AG04450 (cell line): ENCODE measurements around the gene FLT4. TPM values are rescaled to one million over a fixed set of nuclear protein-coding genes. Genes with fewer than 3 reads are reported as not detected.
A peak's percentile ranks its signal among the peaks of the same experiment; 100 is the strongest.
"Not testable (repeated sequence)": the region's sequence is repeated elsewhere in the genome, so short reads cannot be mapped to it uniquely, and the experiment has no call there.

Experiments
- CTCF ChIA-PET: fragments of 300-600, 350-600 bp; formaldehyde crosslinking; extraction: SDS; loops from one replicate; lab custom pipeline; 2022; ENCODE audit warnings: antibody characterized with exemption, inconsistent platforms; lab: Charles Lee
- POLR2A ChIA-PET: fragments of 350-600 bp; formaldehyde crosslinking; extraction: SDS; loops from one replicate; lab custom pipeline; 2021; ENCODE audit warnings: antibody characterized with exemption, inconsistent platforms; lab: Yijun Ruan, JAX
- DNase-seq: peaks from one replicate; pipeline ENCODE4 v3.0.0-alpha.2; 2011; ENCODE audit warnings: low read depth, low spot score
- H3K27ac ChIP-seq: one replicate; pipeline ENCODE4 v1.5.1; 2012; ENCODE audit warnings: low read depth, low read length, control low read depth
- H3K27me3 ChIP-seq: one replicate; pipeline ENCODE4 v1.6.0; 2012; ENCODE audit warnings: low read length; ENCODE audit not compliant: control insufficient read depth, insufficient read depth
- H3K4me3 ChIP-seq: 2 replicates; pipeline ENCODE4 v1.5.1; 2011; ENCODE audit warnings: mild to moderate bottlenecking, low read depth, low read length, control low read depth
- H3K9me3 ChIP-seq: 2 replicates; pipeline ENCODE4 v1.5.1; 2012; ENCODE audit warnings: low read length; ENCODE audit not compliant: control insufficient read depth, insufficient read depth
- polyA plus RNA-seq: library from polyadenylated mRNA; depleted of rRNA; stranded (reverse); fragments of >200 nt; gene quantifications from 2 replicates; pipeline ENCODE4 v1.2.3, GENCODE V29; 2011
- TF ChIP-seq, protein P1 (sequence below): IDR thresholded peaks from 2 replicates; pipeline ENCODE4 v1.5.1; 2011; ENCODE audit warnings: low read depth, low read length, control low read depth, inconsistent platforms

Gene FLT4
- polyA plus RNA-seq, 1 experiment: not detected

DNA sequence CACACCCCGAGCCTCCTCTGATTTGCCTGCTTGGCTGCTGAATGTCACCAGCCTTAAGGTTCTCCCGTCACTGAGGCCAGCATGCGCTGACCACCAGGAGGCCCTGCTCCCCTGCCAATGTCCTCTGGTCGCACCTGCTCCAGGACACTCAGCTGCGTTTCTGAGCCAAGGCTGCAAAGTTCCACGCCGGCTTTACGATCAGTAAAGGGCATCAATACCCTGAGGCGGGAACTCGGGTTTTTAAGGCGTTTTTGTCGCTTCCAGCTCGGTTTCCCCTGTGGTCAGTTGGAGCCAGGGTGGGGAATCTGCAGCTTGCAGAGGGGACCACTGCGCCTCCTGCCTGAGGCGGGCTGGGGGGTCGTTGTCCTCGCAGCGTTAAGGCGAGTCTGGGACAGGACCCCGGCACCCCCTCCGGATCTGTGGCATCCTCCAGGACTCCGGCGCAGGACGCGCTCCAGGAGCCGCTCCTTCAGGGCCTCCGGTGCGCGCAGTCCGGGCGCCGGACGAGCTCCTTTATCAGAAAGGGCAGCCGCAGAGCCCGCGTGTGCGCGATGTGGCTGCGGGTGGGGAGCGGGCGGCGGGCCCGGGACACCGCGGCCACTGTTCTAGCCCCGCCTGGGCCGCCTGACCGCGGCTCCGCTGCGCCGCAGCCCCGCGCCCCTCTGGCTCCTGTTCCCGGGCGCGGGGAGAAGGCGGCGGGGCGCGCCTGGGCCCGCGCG is 24.1 kb upstream of the FLT4 start:
- TF ChIP-seq, protein P1, sequence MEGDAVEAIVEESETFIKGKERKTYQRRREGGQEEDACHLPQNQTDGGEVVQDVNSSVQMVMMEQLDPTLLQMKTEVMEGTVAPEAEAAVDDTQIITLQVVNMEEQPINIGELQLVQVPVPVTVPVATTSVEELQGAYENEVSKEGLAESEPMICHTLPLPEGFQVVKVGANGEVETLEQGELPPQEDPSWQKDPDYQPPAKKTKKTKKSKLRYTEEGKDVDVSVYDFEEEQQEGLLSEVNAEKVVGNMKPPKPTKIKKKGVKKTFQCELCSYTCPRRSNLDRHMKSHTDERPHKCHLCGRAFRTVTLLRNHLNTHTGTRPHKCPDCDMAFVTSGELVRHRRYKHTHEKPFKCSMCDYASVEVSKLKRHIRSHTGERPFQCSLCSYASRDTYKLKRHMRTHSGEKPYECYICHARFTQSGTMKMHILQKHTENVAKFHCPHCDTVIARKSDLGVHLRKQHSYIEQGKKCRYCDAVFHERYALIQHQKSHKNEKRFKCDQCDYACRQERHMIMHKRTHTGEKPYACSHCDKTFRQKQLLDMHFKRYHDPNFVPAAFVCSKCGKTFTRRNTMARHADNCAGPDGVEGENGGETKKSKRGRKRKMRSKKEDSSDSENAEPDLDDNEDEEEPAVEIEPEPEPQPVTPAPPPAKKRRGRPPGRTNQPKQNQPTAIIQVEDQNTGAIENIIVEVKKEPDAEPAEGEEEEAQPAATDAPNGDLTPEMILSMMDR: no peak
- CTCF ChIA-PET: no interaction called here
- H3K27me3 ChIP-seq: peaks cover 5% of the 10 kb centered on the region
- DNase-seq: no peak
- H3K9me3 ChIP-seq: no peaks in the 10 kb centered on the region; the same call in 1 of the 2 replicates
- POLR2A ChIA-PET: no interaction called here
- H3K4me3 ChIP-seq: no peak overlapping the region
- no peak overlapping the region for H3K27ac ChIP-seq

DNA sequence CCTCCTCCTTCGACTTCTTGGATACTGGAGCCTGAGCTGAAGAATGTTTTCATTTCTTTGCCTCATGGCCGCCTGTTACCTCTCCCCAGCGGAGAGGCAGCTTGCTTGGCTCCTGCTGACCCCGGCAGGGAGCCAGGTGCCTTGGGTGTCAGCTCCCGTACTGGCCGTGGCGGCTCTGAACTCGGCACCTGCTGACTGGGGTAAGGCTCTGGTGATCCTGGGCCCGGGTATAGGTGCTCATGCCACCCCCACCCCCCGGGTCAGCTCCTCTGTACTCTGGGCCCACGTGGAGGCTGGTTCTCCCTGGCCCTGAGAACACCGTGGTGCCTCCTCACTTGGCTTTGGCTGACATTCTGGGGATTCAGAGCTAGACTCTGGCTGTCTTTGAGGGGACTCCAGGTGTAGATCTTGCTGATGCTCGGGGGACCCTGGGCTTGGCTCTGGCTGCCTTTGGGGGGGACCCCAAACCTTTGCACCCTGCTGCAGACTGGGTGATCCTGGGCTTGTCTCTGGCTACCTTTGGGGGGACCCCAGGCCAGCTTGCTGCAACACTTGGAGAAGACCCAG is 22.6 kb upstream of the FLT4 start:
- H3K9me3 ChIP-seq, H3K27ac ChIP-seq, DNase-seq, POLR2A ChIA-PET, H3K27me3 ChIP-seq, CTCF ChIA-PET, H3K4me3 ChIP-seq: not testable (repeated sequence)

DNA sequence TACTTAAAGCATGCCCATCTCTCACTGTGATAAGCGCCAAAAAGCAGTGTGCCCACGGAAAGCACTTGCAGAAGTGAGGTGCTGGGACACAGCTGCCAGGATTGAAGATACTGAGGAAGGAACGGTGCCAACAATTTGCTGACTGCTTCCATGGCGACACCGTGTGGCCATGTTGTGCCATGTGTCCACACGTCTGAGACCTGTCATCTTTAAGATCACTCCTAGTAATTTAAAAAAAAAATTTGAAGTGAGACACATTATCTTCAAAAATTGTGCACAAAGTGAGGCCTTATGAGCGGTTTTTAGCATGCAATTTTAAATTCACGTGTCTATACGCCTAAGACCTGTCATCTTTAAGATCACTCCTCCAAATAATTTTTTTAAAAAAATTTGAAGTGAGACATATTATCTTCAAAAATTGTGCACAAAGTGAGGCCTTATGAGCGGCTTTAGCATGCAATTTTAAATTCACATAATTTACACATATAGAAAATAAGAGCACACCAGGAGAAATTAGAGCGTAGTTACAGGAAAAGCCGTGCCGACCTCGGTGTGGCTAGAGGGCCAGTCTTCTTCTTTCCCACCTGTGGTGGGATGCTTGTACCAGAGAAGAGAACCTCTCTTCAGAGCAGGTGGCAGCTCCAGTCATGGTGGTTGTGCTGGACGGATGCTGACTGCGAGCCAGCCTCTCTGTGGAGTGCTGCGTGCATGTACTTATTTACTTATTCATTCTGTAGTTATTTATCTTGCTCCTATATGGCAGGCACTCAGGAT is 21.4 kb upstream of the FLT4 start:
- POLR2A ChIA-PET: no interaction called here
- DNase-seq: no peak
- H3K9me3 ChIP-seq: no peaks in the 10 kb centered on the region; the same call in 1 of the 2 replicates
- peaks cover 5% of the 10 kb centered on the region for H3K27me3 ChIP-seq
- TF ChIP-seq, protein P1: peak; percentile 47
- H3K4me3 ChIP-seq: no peak overlapping the region
- CTCF ChIA-PET: interaction anchor here (0.7 kb wide), 1 partner anchor 376 kb away, joined by 3 read pairs; no protein-coding TSS in a partner anchor
- no peak overlapping the region for H3K27ac ChIP-seq

DNA sequence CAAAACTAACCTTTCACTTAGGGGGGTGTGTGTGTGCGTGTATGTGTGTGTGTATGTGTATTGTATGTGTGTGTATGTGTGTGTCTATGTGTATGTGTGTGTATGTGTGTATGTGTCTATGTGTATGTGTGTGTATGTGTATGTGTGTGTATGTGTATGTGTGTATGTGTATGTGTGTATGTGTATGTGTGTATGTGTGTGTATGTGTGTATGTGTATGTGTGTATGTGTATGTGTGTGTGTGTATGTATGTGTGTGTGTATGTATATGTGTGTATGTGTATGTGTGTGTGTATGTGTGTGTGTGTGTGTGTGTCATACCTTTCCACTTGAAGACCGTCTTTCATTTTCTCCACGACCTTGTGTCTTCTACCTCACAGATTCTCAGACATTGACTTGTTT is 20.8 kb upstream of the FLT4 start:
- Histone ChIP-seq H3K27me3 (peaks cover 5% of the 10 kb centered on the region), H3K9me3 (no peaks in the 10 kb centered on the region; the same call in 1 of the 2 replicates), H3K4me3 (no peak overlapping the region), H3K27ac (no peak overlapping the region)
- POLR2A ChIA-PET: no interaction called here
- TF ChIP-seq, protein P1: no peak
- CTCF ChIA-PET: interaction anchor here (0.7 kb wide), 1 partner anchor 376 kb away, joined by 3 read pairs; no protein-coding TSS in a partner anchor
- no peak for DNase-seq

DNA sequence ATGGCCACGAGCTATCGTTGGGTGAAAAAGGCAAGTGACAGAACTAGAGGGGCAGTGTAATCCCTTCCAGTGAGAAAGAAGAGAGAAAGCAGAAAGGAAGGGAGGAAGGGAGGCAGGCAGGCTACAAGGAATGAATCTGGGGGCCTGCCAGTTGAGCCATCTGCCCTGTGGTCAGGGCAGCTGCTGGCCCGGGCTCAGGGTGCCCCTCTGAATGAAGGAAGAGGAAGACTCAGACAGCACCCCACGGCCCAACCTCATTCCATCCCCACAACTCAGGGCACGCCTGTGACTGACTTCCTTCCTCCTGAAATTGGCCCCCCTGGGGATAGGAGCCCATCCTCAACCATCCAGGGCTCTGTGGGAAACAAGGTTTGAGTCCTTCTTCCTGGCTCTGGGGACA is 20.3 kb upstream of the FLT4 start:
- DNase-seq: no peak
- ChIA-PET CTCF (no interaction called here), POLR2A (no interaction called here)
- Histone ChIP-seq H3K9me3 (no peaks in the 10 kb centered on the region; the same call in 1 of the 2 replicates), H3K27ac (no peak overlapping the region), H3K27me3 (peaks cover 5% of the 10 kb centered on the region), H3K4me3 (no peak overlapping the region)
- TF ChIP-seq, protein P1: no peak
